GM12801 (cell line): Measurements from ENCODE around the gene CD300H.

Source experiments
- CTCF ChIP-seq: IDR thresholded peaks from one replicate; pipeline ENCODE4 v1.5.1; 2011; ENCODE audit warnings: control low read depth; ENCODE audit not compliant: insufficient read length; ENCODE audit errors: extremely low read depth

The CD300H gene

GRCh38 chr17:74529243-74529642 lies 38.1 kb downstream of the CD300H start:
- TF ChIP-seq CTCF = no peak

GRCh38 chr17:74528491-74529199 lies 38.7 kb downstream of the CD300H start:
- no peak for TF ChIP-seq CTCF

GRCh38 chr17:74527756-74528155 lies 39.6 kb downstream of the CD300H start:
- TF ChIP-seq CTCF = no peak

- no peak for TF ChIP-seq CTCF
These were observed 40.2 kb downstream of the CD300H start for GRCh38 chr17:74527081-74527480.

- TF ChIP-seq CTCF = no peak
These were observed 40.6 kb downstream of the CD300H start for GRCh38 chr17:74526681-74527080.

- no peak for TF ChIP-seq CTCF
These were observed 41.5 kb downstream of the CD300H start for GRCh38 chr17:74525781-74526288.

GRCh38 chr17:74525465-74525725 lies 41.9 kb downstream of the CD300H start:
- no peak for TF ChIP-seq CTCF
